HUES64 (cell line): Measurements from ENCODE around the gene PRDX5.

Experiments used
- H3K27ac ChIP-seq: 2 replicates; pipeline ENCODE4 v1.7.0; 2013; ENCODE audit warnings: low read depth, low read length, inconsistent platforms
- H3K27me3 ChIP-seq: 2 replicates; pipeline ENCODE4 v1.6.1; 2013; ENCODE audit warnings: mild to moderate bottlenecking, low read length; ENCODE audit not compliant: insufficient read depth
- H3K36me3 ChIP-seq: 2 replicates; pipeline ENCODE4 v1.6.1; 2013; ENCODE audit warnings: mild to moderate bottlenecking, low read length; ENCODE audit not compliant: insufficient read depth
- H3K4me1 ChIP-seq: 2 replicates; pipeline ENCODE4 v1.6.1; 2013; ENCODE audit warnings: mild to moderate bottlenecking, low read length, moderate library complexity; ENCODE audit not compliant: insufficient read depth
- H3K4me3 ChIP-seq: 2 replicates; pipeline ENCODE4 v1.5.1; 2013; ENCODE audit warnings: mild to moderate bottlenecking, low read length, moderate library complexity
- H3K9ac ChIP-seq: 2 replicates; pipeline ENCODE4 v1.6.1; 2013; ENCODE audit warnings: mild to moderate bottlenecking, low read depth, low read length
- H3K9me3 ChIP-seq: 2 replicates; pipeline ENCODE4 v1.6.1; 2013; ENCODE audit warnings: low read depth, low read length; ENCODE audit not compliant: insufficient read depth
- WGBS: fragments of 150-250, 120-280 bp; methylation state at CpG from one replicate; pipeline ENCODE4 v1.1.7; 2013; ENCODE audit warnings: missing lambda C conversion rate; 5-methylcytosine and 5-hydroxymethylcytosine counted together

Gene PRDX5

GRCh38 chr11:64361659-64362058, 43.7 kb downstream of the PRDX5 start:
- no peak overlapping the region for H3K4me3 ChIP-seq
- H3K9ac ChIP-seq: no peak overlapping the region
- no peaks in the 10 kb centered on the region for H3K27me3 ChIP-seq
- H3K27ac ChIP-seq: no peak overlapping the region
- whole genome bisulfite sequencing: 94% methylated on average over 18 of the region's 18 CpGs
- H3K9me3 ChIP-seq: no peaks in the 10 kb centered on the region
- H3K36me3 ChIP-seq: peaks cover 53% of the 10 kb centered on the region
- H3K4me1 ChIP-seq: peaks cover 18% of the 10 kb centered on the region

DNA sequence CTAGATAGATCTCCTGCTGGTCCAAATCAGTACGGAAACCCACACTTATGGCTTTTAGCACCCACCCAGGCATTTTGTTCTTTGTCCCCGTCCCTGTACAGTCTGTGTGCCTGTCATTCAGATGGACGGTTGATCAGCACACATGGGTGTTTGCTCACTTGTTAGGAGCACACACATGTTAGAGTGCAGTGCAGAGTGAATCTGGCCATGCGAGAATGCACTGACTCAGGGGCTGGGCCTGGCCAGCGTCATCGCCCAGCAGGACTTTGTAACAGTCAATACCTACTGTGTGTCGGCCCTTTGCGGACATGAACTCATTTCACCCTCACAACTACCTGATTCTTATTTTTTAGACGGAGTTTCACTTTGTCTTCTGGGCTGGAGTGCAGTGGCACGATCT, 44.4 kb downstream of the PRDX5 start:
- H3K9me3 ChIP-seq: no peaks in the 10 kb centered on the region
- no peaks in the 10 kb centered on the region for H3K27me3 ChIP-seq
- peaks cover 55% of the 10 kb centered on the region for H3K36me3 ChIP-seq
- H3K4me1 ChIP-seq: peaks cover 16% of the 10 kb centered on the region
- no peak overlapping the region for H3K9ac ChIP-seq
- no peak overlapping the region for H3K27ac ChIP-seq
- WGBS: 94% methylated on average over 10 of the region's 10 CpGs
- H3K4me3 ChIP-seq: no peak overlapping the region

DNA sequence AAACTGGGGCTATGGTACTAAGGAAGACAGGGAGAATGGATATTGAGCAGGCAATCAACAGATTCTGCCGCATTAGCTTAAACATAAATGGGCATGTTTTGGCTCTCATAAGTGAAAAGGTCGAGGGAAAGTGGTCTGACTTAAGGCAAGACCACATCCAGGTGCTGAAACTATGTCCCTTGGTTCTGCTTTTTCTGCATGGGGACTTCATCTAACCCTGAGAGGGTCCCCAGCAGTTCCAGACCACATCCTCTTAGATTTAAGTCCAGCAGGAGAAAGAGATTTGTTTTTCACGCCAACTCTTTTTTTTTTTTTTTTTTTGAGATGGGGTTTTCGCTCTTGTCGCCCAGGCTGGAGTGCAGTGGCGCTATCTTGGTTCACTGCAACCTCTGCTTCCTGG, 46.5 kb downstream of the PRDX5 start:
- Histone ChIP-seq H3K36me3 (peaks cover 60% of the 10 kb centered on the region), H3K4me3 (no peak overlapping the region), H3K9ac (no peak overlapping the region), H3K9me3 (no peaks in the 10 kb centered on the region), H3K27ac (no peak overlapping the region), H3K4me1 (peaks cover 4% of the 10 kb centered on the region; the same call in 1 of the 2 replicates), H3K27me3 (no peaks in the 10 kb centered on the region)
- 91% methylated on average over 6 of the region's 6 CpGs for WGBS

DNA sequence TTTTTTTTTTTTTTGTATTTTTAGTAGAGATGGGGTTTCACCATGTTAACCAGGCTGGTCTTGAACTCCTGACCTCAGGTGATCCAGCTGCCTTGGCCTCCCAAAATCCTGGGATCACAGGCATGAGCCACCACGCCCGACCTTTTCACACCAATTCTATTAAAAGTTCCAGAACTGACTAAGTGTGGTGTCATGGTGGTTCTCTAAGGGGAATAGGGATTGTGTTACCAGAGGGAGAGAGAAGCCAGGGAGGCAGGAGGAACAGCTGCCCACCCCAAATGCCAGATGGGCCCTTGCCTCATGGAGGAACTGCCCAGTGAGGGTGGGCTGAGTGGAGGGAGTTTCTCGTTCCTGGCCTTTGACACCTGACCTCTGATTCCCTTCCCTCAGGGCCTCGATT, 47.0 kb downstream of the PRDX5 start:
- Histone ChIP-seq H3K9me3 (no peaks in the 10 kb centered on the region), H3K4me3 (no peak overlapping the region), H3K27ac (no peak overlapping the region), H3K36me3 (peaks cover 63% of the 10 kb centered on the region), H3K9ac (no peak overlapping the region), H3K27me3 (no peaks in the 10 kb centered on the region), H3K4me1 (0 out of 2 replicates have a peak, but pooled peaks cover under 1% of the 10 kb centered on the region)
- WGBS: 96% methylated on average over 4 of the region's 4 CpGs

DNA sequence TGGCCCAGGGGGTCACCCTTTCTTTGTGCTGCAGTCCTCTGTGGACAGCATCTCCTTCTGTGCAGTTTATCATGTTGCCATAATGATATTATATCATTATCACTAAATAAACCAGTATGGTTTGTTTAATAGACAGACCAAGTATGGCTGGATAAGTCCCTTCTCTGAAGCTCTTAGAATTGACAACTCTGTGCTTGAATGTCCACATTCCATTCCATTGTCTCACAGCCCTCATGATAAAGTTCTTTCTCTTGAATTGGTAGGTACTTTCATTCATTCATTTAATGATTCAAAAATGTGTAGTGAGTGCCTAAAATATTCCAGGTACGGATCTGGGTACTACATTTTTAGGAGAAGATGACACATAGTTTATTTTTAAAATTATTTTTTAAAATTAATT, 48.8 kb downstream of the PRDX5 start:
- Histone ChIP-seq H3K27ac (no peak overlapping the region), H3K27me3 (no peaks in the 10 kb centered on the region), H3K36me3 (peaks cover 53% of the 10 kb centered on the region), H3K9ac (no peak overlapping the region), H3K4me1 (no peaks in the 10 kb centered on the region), H3K9me3 (no peaks in the 10 kb centered on the region), H3K4me3 (no peak overlapping the region)
- no CpG with 5 or more reads among the region's 1 CpG for WGBS

DNA sequence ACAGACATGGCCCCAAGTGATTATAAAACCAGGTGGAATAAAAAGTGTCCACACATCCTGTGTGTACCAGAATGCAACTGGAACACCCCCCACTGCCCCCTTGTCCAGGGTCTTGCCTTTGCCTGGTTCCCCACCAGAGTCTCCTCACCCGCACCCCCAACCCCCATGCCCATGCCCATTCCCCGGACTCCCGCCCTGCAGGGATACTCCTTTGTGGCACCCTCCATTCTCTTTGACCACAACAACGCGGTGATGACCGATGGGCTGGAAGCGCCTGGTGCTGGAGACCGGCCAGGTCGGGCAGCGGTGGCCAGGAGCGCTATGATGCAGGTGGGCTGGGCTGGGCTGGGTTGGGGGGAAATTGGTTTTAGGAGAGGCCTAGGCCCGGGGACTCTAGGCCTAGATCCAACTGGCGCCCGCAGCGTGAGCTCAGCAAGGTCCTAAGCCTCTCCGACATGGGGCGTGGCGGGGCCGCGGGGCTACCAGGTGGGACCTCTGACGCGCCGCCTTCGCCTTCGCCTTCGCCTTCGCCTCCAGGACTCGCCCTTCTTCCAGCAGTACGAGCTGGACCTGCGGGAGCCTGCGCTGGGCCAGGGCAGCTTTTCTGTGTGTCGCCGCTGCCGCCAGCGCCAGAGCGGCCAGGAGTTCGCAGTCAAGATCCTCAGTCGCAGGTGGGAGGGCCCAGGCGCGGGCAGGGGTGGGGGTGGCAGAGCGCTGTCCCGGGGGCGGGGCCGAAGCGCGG, 50.2 kb downstream of the PRDX5 start:
- WGBS: 96% methylated on average over 46 of the region's 46 CpGs
- no peaks in the 10 kb centered on the region for H3K4me1 ChIP-seq
- H3K9me3 ChIP-seq: no peaks in the 10 kb centered on the region
- H3K27me3 ChIP-seq: no peaks in the 10 kb centered on the region
- H3K27ac ChIP-seq: no peak overlapping the region
- peaks cover 42% of the 10 kb centered on the region for H3K36me3 ChIP-seq
- H3K9ac ChIP-seq: no peak overlapping the region
- no peak overlapping the region for H3K4me3 ChIP-seq

- no peak overlapping the region for H3K27ac ChIP-seq
- H3K9me3 ChIP-seq: no peaks in the 10 kb centered on the region
- WGBS: 95% methylated on average over 28 of the region's 28 CpGs
- H3K9ac ChIP-seq: no peak overlapping the region
- H3K4me3 ChIP-seq: no peak overlapping the region
- no peaks in the 10 kb centered on the region for H3K4me1 ChIP-seq
- no peaks in the 10 kb centered on the region for H3K27me3 ChIP-seq
- H3K36me3 ChIP-seq: peaks cover 37% of the 10 kb centered on the region
Measured at GRCh38 chr11:64368673-64369074, 50.8 kb downstream of the PRDX5 start.

- Histone ChIP-seq H3K4me1 (no peaks in the 10 kb centered on the region), H3K4me3 (no peak overlapping the region), H3K36me3 (peaks cover 29% of the 10 kb centered on the region), H3K9ac (no peak overlapping the region), H3K27ac (no peak overlapping the region), H3K27me3 (no peaks in the 10 kb centered on the region), H3K9me3 (no peaks in the 10 kb centered on the region)
- 96% methylated on average over 80 of the region's 82 CpGs for WGBS
Measured at GRCh38 chr11:64369440-64370421, 51.8 kb downstream of the PRDX5 start.

- no peaks in the 10 kb centered on the region for H3K27me3 ChIP-seq
- no peaks in the 10 kb centered on the region for H3K9me3 ChIP-seq
- peaks cover 18% of the 10 kb centered on the region for H3K36me3 ChIP-seq
- 89% methylated on average over 19 of the region's 22 CpGs for WGBS
- no peak overlapping the region for H3K9ac ChIP-seq
- no peak overlapping the region for H3K27ac ChIP-seq
- H3K4me3 ChIP-seq: no peak overlapping the region
- H3K4me1 ChIP-seq: no peaks in the 10 kb centered on the region
Measured at GRCh38 chr11:64371201-64371600, 53.3 kb downstream of the PRDX5 start.
